HepG2 (cell line): ENCODE measurements around the gene H6PD. TPM values are rescaled to one million over a fixed set of nuclear protein-coding genes. Genes with fewer than 3 reads are reported as not detected.

Source experiments
- ATAC-seq: fragments of 200-7000 bp; cut with Tn5 transposase; 3 replicates; pipeline ENCODE4 v1.9.1; 2020; ENCODE audit warnings: mild to moderate bottlenecking, moderate library complexity
- BruUV-seq: library from RNA; stranded (reverse); fragments of 400-500 nt; replicated peaks from 2 replicates; lab custom pipeline; 2021; lab: Mats Ljungman, UMichigan
- CTCF ChIA-PET: fragments of 300-600 bp; formaldehyde crosslinking; extraction: SDS; loops from one replicate; lab custom pipeline; 2021; ENCODE audit warnings: low total read pairs, inconsistent platforms, low intra/inter-chr PET ratio; lab: Yijun Ruan, JAX
- POLR2A ChIA-PET: fragments of 350-600 bp; sonication (Branson Sonifier 250); formaldehyde crosslinking; loops from one replicate; lab custom pipeline; 2020; ENCODE audit warnings: antibody characterized with exemption, inconsistent platforms; lab: Yijun Ruan, JAX
- DNase-seq: peaks from one replicate; pipeline ENCODE4 v3.0.0-alpha.2; 2015; ENCODE audit warnings: low spot score
- FAIRE-seq: peaks from 3 replicates; lab custom pipeline; 2011; peaks lifted over from hg19 to GRCh38; lab: Jason Lieb, UNC
- H2AFZ ChIP-seq: one replicate; pipeline ENCODE4 v1.6.1; 2011; ENCODE audit warnings: low read length, inconsistent platforms
- H3K27ac ChIP-seq: fragments of 300-600 bp; 3 replicates; pipeline ENCODE4 v1.8.0; 2011; ENCODE audit warnings: mixed run types, mild to moderate bottlenecking, mixed read lengths, low read length, inconsistent platforms; ENCODE audit not compliant: insufficient read depth; ENCODE audit errors: extremely low read length
- H3K27me3 ChIP-seq, 2 experiments: fragments of 200-600 bp in 1 of 2; 2 replicates in 1 of 2; 3 replicates in 1 of 2; pipeline versions ENCODE4 v1.6.0 to v1.8.0; 2011; ENCODE audit warnings: low read length in 2 of 2, mild to moderate bottlenecking in 2 of 2, moderate library complexity in 2 of 2, inconsistent platforms in 1 of 2; ENCODE audit not compliant: insufficient read depth in 2 of 2, control insufficient read depth in 1 of 2
- H3K36me3 ChIP-seq, 2 experiments: fragments of 200-600 bp in 1 of 2; replicated peaks in 1 of 2; 2 replicates in 1 of 2; 3 replicates in 1 of 2; pipeline versions ENCODE4 v1.5.1 to v1.8.0; 2011; ENCODE audit warnings: low read length in 2 of 2, inconsistent platforms in 1 of 2; ENCODE audit not compliant: insufficient read depth in 2 of 2, control insufficient read depth in 1 of 2
- H3K4me1 ChIP-seq: 2 replicates; pipeline ENCODE4 v1.5.1; 2012; ENCODE audit warnings: low read length, inconsistent platforms; ENCODE audit not compliant: insufficient read depth
- H3K4me2 ChIP-seq: 2 replicates; pipeline ENCODE4 v1.6.0; 2011; ENCODE audit warnings: low read depth, low read length, inconsistent platforms
- H3K4me3 ChIP-seq, 3 experiments: fragments of 200-600 bp in 1 of 3; sonication (generic), shearing (Covaris generic) in 1 of 3; replicated peaks in 1 of 3; 2 replicates each; pipeline ENCODE4 v1.5.1; 2011 to 2016; ENCODE audit warnings: low read length in 3 of 3, inconsistent platforms in 2 of 3, low read depth in 2 of 3, mild to moderate bottlenecking in 2 of 3, control low read depth in 1 of 3, mixed read lengths in 1 of 3; ENCODE audit not compliant: insufficient read depth in 1 of 3
- H3K79me2 ChIP-seq: one replicate; pipeline ENCODE4 v1.6.1; 2011; ENCODE audit warnings: low read length, inconsistent platforms; ENCODE audit not compliant: insufficient read depth
- H3K9ac ChIP-seq: 2 replicates; pipeline ENCODE4 v1.6.0; 2011; ENCODE audit warnings: mild to moderate bottlenecking, low read depth, low read length, inconsistent platforms; ENCODE audit not compliant: insufficient read depth
- H3K9me3 ChIP-seq: 2 replicates; pipeline ENCODE4 v1.5.1; 2012; ENCODE audit warnings: mild to moderate bottlenecking, low read length
- H4K20me1 ChIP-seq: 2 replicates; pipeline ENCODE4 v1.6.0; 2011; ENCODE audit warnings: inconsistent platforms, mild to moderate bottlenecking, low read length, moderate library complexity; ENCODE audit not compliant: insufficient read depth
- CCDC6 ChIP-seq: sonication (generic); formaldehyde crosslinking; IDR thresholded peaks from 2 replicates; pipeline ENCODE4 v1.8.1; 2022; ENCODE audit warnings: mild to moderate bottlenecking, missing genetic modification reagents, moderate library complexity
- MTF2 ChIP-seq: sonication (generic); formaldehyde crosslinking; IDR thresholded peaks from 2 replicates; pipeline ENCODE4 v1.5.0; 2020; ENCODE audit warnings: missing genetic modification reagents, borderline replicate concordance
- POLR2G ChIP-seq: fragments of 200-400 bp; formaldehyde crosslinking; IDR thresholded peaks from 2 replicates; pipeline ENCODE4 v1.6.1; 2018; ENCODE audit warnings: mild to moderate bottlenecking, low read depth, low read length, moderate library complexity
- TBL1XR1 ChIP-seq: fragments of 150-350 bp; IDR thresholded peaks from 2 replicates; pipeline ENCODE4 v1.6.1; 2014; ENCODE audit warnings: borderline replicate concordance, low read length; ENCODE audit not compliant: partially characterized antibody
- YEATS2 ChIP-seq: sonication (generic); formaldehyde crosslinking; IDR thresholded peaks from 2 replicates; pipeline ENCODE4 v1.4.0; 2020; ENCODE audit warnings: missing genetic modification reagents, borderline replicate concordance
- ZBTB1 ChIP-seq: sonication (generic); formaldehyde crosslinking; IDR thresholded peaks from 2 replicates; pipeline ENCODE4 v1.4.0; 2020; ENCODE audit warnings: missing genetic modification reagents, borderline replicate concordance
- ZEB1 ChIP-seq: IDR thresholded peaks from 2 replicates; pipeline ENCODE4 v1.6.1; 2012; ENCODE audit warnings: mild to moderate bottlenecking, low read depth, inconsistent platforms; ENCODE audit not compliant: insufficient replicate concordance
- ZNF296 ChIP-seq: sonication (generic); formaldehyde crosslinking; conservative IDR thresholded peaks from 2 replicates; pipeline ENCODE4 v1.5.0; 2020; ENCODE audit warnings: mild to moderate bottlenecking, missing genetic modification reagents
- ZNF747 ChIP-seq: sonication (generic); formaldehyde crosslinking; IDR thresholded peaks from 2 replicates; pipeline ENCODE4 v1.8.1; 2023; ENCODE audit warnings: missing genetic modification reagents, mild to moderate bottlenecking, borderline replicate concordance
- ZNF749 ChIP-seq: sonication (generic); formaldehyde crosslinking; IDR thresholded peaks from 2 replicates; pipeline ENCODE4 v1.8.0; 2022; ENCODE audit warnings: mild to moderate bottlenecking, missing genetic modification reagents, moderate library complexity, borderline replicate concordance
- ZNF790 ChIP-seq: sonication (generic); formaldehyde crosslinking; IDR thresholded peaks from 2 replicates; pipeline ENCODE4 v1.8.0; 2022; ENCODE audit warnings: missing genetic modification reagents, mild to moderate bottlenecking, borderline replicate concordance
- WGBS: methylation state at CpG from one replicate; pipeline ENCODE4 v1.1.6; 2017; ENCODE audit warnings: low lambda C conversion rate; 5-methylcytosine and 5-hydroxymethylcytosine counted together
- in situ Hi-C: cut with HindIII; loops from 2 replicates; pipeline ENCODE4 v1.10.0; 2017; ENCODE audit warnings: low pct_unique_long_range_greater_than_20kb; ENCODE audit not compliant: extremely low pct_ligation_motif_present
- intact Hi-C: fragments of 100-400 bp; cut with micrococcal nuclease; formaldehyde crosslinking; loops from one replicate; pipeline ENCODE4 v1.10.0; 2022; ENCODE audit not compliant: unreplicated experiment
- polyA plus RNA-seq, 8 experiments: library from polyadenylated mRNA; depleted of rRNA in 3 of 8; stranded (reverse) in 7 of 8; unstranded in 1 of 8; fragments of >200 nt; fragmentation: Illumina TruSeq in 4 of 8; extraction: Trizol in 4 of 8; gene quantifications; 2 replicates each; pipeline versions ENCODE4 v1.2.1 to v1.2.3, GENCODE V29; 2011 to 2016; ENCODE audit warnings: low read depth in 4 of 8, missing spikeins in 1 of 8, mixed read lengths in 1 of 8; ENCODE audit not compliant: insufficient read depth in 1 of 8
- total RNA-seq, 5 experiments: library from RNA; depleted of rRNA; stranded (reverse); fragments of >200 nt; fragmentation: Illumina TruSeq; extraction: Trizol; gene quantifications; 2 replicates each; pipeline ENCODE4 v1.2.3, GENCODE V29; 2016; ENCODE audit warnings: low read depth in 1 of 5
- TF ChIP-seq, protein P1 (sequence below): IDR thresholded peaks from 2 replicates; pipeline ENCODE4 v1.6.1; 2018; ENCODE audit warnings: missing genetic modification reagents, mild to moderate bottlenecking, missing compliant biosample characterization
- TF ChIP-seq, protein P2 (sequence below): sonication (generic); formaldehyde crosslinking; IDR thresholded peaks from 2 replicates; pipeline ENCODE4 v1.5.1; 2020; ENCODE audit warnings: missing genetic modification reagents, mild to moderate bottlenecking, borderline replicate concordance
- TF ChIP-seq, protein P3 (sequence below): sonication (generic); formaldehyde crosslinking; IDR thresholded peaks from 2 replicates; pipeline ENCODE4 v1.5.0; 2020; ENCODE audit warnings: mild to moderate bottlenecking, missing genetic modification reagents, borderline replicate concordance

Gene H6PD
- total and polyA plus RNA-seq, 2 of the 13 experiments (the other 11 are each of a cell fraction or from before 2014, with no cell fraction given): 9.3 to 14.1 TPM

DNA sequence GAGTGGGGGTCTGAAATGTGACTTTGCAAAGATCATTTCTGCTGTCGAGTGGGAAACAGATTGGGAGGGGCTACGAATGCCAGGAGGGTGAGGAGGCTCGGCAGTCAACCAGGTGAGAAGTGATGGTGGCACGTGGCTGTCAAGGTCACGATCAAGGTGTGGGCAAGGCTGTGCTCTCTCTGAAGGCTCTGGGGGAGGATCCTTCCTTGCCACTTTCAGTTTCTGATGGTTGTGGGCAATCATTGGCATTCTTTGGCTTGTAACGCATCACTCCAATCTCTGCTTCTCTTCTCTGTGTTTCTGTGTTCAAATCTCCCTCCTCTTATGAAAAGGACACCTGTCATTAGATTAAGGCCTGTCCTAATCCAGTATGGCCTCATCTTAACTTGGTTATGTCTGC lies 52.0 kb downstream of the H6PD start:
- FAIRE-seq (no peak), ATAC-seq (no peak), DNase-seq (no peak)
- no peak overlapping the region for H2AFZ ChIP-seq
- no peak overlapping the region for H3K27ac ChIP-seq
- peaks cover 41% of the 10 kb centered on the region for H3K4me1 ChIP-seq
- intact Hi-C loops (no loop called here), in situ Hi-C loops (loop anchor here (5.0 kb wide), 1 partner anchor 171 kb away; no protein-coding TSS in a partner anchor)
- no peak overlapping the region for H3K4me2 ChIP-seq
- peaks cover 21% of the 10 kb centered on the region for H3K9me3 ChIP-seq
- H3K36me3 ChIP-seq: no peaks in the 10 kb centered on the region
- 69% methylated on average over 6 of the region's 6 CpGs for WGBS
- no peaks in the 10 kb centered on the region for H3K27me3 ChIP-seq
- ChIA-PET POLR2A (no interaction called here), CTCF (no interaction called here)
- H4K20me1 ChIP-seq: no peaks in the 10 kb centered on the region
- H3K4me3 ChIP-seq: no peak overlapping the region
- BruUV-seq: no TSS peak
- no peaks in the 10 kb centered on the region for H3K79me2 ChIP-seq
- no peak overlapping the region for H3K9ac ChIP-seq
- no peak for TF ChIP-seq TBL1XR1
- TF ChIP-seq ZBTB1: no peak
- TF ChIP-seq, protein P1, sequence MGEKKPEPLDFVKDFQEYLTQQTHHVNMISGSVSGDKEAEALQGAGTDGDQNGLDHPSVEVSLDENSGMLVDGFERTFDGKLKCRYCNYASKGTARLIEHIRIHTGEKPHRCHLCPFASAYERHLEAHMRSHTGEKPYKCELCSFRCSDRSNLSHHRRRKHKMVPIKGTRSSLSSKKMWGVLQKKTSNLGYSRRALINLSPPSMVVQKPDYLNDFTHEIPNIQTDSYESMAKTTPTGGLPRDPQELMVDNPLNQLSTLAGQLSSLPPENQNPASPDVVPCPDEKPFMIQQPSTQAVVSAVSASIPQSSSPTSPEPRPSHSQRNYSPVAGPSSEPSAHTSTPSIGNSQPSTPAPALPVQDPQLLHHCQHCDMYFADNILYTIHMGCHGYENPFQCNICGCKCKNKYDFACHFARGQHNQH (CRISPR knock-in tag): no peak
- no peak for TF ChIP-seq ZNF749 (CRISPR knock-in tag)
- no peak for TF ChIP-seq ZEB1
- TF ChIP-seq MTF2 (CRISPR knock-in tag): no peak
- TF ChIP-seq YEATS2 (CRISPR knock-in tag): no peak
- TF ChIP-seq ZNF747 (CRISPR knock-in tag): no peak
- no peak for TF ChIP-seq ZNF790 (CRISPR knock-in tag)
- TF ChIP-seq ZNF296 (CRISPR knock-in tag): no peak
- TF ChIP-seq, protein P2, sequence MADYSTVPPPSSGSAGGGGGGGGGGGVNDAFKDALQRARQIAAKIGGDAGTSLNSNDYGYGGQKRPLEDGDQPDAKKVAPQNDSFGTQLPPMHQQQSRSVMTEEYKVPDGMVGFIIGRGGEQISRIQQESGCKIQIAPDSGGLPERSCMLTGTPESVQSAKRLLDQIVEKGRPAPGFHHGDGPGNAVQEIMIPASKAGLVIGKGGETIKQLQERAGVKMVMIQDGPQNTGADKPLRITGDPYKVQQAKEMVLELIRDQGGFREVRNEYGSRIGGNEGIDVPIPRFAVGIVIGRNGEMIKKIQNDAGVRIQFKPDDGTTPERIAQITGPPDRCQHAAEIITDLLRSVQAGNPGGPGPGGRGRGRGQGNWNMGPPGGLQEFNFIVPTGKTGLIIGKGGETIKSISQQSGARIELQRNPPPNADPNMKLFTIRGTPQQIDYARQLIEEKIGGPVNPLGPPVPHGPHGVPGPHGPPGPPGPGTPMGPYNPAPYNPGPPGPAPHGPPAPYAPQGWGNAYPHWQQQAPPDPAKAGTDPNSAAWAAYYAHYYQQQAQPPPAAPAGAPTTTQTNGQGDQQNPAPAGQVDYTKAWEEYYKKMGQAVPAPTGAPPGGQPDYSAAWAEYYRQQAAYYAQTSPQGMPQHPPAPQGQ (CRISPR knock-in tag): no peak
- no peak for TF ChIP-seq POLR2G
- TF ChIP-seq, protein P3, sequence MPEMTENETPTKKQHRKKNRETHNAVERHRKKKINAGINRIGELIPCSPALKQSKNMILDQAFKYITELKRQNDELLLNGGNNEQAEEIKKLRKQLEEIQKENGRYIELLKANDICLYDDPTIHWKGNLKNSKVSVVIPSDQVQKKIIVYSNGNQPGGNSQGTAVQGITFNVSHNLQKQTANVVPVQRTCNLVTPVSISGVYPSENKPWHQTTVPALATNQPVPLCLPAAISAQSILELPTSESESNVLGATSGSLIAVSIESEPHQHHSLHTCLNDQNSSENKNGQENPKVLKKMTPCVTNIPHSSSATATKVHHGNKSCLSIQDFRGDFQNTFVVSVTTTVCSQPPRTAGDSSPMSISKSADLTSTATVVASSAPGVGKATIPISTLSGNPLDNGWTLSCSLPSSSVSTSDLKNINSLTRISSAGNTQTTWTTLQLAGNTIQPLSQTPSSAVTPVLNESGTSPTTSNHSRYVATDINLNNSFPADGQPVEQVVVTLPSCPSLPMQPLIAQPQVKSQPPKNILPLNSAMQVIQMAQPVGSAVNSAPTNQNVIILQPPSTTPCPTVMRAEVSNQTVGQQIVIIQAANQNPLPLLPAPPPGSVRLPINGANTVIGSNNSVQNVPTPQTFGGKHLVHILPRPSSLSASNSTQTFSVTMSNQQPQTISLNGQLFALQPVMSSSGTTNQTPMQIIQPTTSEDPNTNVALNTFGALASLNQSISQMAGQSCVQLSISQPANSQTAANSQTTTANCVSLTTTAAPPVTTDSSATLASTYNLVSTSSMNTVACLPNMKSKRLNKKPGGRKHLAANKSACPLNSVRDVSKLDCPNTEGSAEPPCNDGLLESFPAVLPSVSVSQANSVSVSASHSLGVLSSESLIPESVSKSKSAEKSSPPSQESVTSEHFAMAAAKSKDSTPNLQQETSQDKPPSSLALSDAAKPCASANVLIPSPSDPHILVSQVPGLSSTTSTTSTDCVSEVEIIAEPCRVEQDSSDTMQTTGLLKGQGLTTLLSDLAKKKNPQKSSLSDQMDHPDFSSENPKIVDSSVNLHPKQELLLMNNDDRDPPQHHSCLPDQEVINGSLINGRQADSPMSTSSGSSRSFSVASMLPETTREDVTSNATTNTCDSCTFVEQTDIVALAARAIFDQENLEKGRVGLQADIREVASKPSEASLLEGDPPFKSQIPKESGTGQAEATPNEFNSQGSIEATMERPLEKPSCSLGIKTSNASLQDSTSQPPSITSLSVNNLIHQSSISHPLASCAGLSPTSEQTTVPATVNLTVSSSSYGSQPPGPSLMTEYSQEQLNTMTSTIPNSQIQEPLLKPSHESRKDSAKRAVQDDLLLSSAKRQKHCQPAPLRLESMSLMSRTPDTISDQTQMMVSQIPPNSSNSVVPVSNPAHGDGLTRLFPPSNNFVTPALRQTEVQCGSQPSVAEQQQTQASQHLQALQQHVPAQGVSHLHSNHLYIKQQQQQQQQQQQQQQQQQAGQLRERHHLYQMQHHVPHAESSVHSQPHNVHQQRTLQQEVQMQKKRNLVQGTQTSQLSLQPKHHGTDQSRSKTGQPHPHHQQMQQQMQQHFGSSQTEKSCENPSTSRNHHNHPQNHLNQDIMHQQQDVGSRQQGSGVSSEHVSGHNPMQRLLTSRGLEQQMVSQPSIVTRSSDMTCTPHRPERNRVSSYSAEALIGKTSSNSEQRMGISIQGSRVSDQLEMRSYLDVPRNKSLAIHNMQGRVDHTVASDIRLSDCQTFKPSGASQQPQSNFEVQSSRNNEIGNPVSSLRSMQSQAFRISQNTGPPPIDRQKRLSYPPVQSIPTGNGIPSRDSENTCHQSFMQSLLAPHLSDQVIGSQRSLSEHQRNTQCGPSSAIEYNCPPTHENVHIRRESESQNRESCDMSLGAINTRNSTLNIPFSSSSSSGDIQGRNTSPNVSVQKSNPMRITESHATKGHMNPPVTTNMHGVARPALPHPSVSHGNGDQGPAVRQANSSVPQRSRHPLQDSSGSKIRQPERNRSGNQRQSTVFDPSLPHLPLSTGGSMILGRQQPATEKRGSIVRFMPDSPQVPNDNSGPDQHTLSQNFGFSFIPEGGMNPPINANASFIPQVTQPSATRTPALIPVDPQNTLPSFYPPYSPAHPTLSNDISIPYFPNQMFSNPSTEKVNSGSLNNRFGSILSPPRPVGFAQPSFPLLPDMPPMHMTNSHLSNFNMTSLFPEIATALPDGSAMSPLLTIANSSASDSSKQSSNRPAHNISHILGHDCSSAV (CRISPR knock-in tag): no peak
- no peak for TF ChIP-seq CCDC6 (CRISPR knock-in tag)
